Measurements from ENCODE around the gene TMEM87A.
"Not testable (repeated sequence)": the region's sequence is repeated elsewhere in the genome, so short reads cannot be mapped to it uniquely, and the experiment has no call there.

The TMEM87A gene

DNA sequence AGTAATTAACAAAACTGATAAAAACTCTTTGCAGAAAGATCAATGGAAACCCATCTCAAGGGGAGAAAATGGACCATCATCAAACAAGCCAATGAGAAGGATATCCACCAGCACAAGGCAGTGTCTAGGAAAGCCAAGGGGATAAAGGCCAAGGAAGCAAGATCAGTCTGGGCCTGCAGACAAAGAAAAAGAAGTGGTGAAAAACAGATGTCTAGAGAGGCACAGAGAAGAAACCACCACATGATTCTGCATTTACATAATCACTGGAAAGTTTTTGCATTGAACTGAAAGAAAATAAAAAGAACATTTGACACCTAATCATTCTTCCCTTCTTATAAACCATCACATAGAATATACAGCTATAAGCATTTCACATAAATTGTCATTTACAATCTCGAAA, 42.1 kb downstream of the TMEM87A start:
- DNase-seq (ENCODE audit: extremely low spot score), result no peak
- CTCF ChIA-PET, result interaction anchor here (1.0 kb wide), 1 partner anchor 9 kb away, joined by 3 read pairs; no protein-coding TSS in a partner anchor
- no peak for TF ChIP-seq CTCF (IDR thresholded peaks at IDR 0.05; ENCODE audit: control extremely low read depth, extremely low read depth, low read depth, missing control alignments)
- POLR2A ChIA-PET, result no interaction called here

DNA sequence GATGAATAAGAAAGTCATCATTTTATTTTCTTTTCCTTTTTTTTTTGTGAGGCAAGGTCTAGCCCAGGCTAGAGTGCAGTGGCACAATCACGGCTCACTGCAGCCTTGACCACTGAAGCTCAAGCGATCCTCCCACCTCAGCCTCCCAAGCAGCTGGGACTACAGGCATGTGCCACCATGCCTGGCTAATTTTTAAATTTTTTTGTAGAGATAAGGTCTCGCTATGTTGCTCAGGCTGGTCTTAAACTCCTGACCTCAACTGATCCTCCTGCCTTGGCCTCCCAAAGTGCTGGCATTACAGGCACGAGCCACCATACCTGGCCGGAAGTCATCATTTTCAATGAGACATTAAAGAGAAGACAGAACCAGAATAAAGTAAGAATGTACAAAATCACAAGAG, 44.3 kb downstream of the TMEM87A start:
- CTCF ChIA-PET, result interaction anchor here (0.8 to 2.0 kb wide), 4 partner anchors 9 to 44 kb away, joined by 3 to 7 read pairs (median 3); partner anchors contain the start of genes GANC and TMEM87A
- POLR2A ChIA-PET, result interaction anchor here (0.6 kb wide), 1 partner anchor 751 kb away, joined by 3 read pairs; no protein-coding TSS in a partner anchor
- not testable (repeated sequence) for DNase-seq (ENCODE audit: extremely low spot score)

DNA sequence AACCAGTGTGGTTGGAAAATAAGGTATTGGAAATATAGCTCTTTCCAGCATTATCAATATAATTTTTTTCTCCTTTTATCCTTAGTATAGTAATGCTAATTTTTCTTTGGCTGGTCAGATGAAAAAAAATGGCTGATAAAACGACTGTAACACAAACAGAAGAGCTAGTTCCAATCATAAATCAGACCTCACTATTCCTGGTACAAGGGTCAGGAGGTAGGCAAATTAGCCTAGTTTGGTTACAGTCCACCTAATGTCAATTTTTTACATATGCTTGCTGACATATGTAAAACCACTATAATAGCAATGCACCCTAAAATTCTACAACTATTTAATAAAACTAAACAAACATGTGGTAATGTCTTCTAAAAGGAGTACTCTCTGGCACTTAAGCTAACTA, 45.2 kb downstream of the TMEM87A start:
- ChIA-PET POLR2A (interaction anchor here (0.6 kb wide), 1 partner anchor 750 kb away, joined by 3 read pairs; no protein-coding TSS in a partner anchor), CTCF (interaction anchor here (0.9 to 2.0 kb wide), 4 partner anchors 8 to 33 kb away, joined by 3 to 7 read pairs (median 3); no protein-coding TSS in a partner anchor)
- no peak for TF ChIP-seq CTCF (IDR thresholded peaks at IDR 0.05; ENCODE audit: control extremely low read depth, extremely low read depth, low read depth, missing control alignments)
- DNase-seq (ENCODE audit: extremely low spot score), result no peak

GRCh38 chr15:42226648-42227047, 46.6 kb downstream of the TMEM87A start:
- no peak for DNase-seq (ENCODE audit: extremely low spot score)
- CTCF ChIA-PET, result no interaction called here
- no peak for TF ChIP-seq CTCF (IDR thresholded peaks at IDR 0.05; ENCODE audit: control extremely low read depth, extremely low read depth, low read depth, missing control alignments)
- POLR2A ChIA-PET, result no interaction called here

- ChIA-PET POLR2A (no interaction called here), CTCF (interaction anchor here (1.1 to 1.4 kb wide), 2 partner anchors 9 kb away, joined by 4 to 7 read pairs; no protein-coding TSS in a partner anchor)
- no peak for TF ChIP-seq CTCF (IDR thresholded peaks at IDR 0.05; ENCODE audit: control extremely low read depth, extremely low read depth, low read depth, missing control alignments)
- DNase-seq (ENCODE audit: extremely low spot score), result no peak
Measured at GRCh38 chr15:42220216-42220615, 53.0 kb downstream of the TMEM87A start.

DNA sequence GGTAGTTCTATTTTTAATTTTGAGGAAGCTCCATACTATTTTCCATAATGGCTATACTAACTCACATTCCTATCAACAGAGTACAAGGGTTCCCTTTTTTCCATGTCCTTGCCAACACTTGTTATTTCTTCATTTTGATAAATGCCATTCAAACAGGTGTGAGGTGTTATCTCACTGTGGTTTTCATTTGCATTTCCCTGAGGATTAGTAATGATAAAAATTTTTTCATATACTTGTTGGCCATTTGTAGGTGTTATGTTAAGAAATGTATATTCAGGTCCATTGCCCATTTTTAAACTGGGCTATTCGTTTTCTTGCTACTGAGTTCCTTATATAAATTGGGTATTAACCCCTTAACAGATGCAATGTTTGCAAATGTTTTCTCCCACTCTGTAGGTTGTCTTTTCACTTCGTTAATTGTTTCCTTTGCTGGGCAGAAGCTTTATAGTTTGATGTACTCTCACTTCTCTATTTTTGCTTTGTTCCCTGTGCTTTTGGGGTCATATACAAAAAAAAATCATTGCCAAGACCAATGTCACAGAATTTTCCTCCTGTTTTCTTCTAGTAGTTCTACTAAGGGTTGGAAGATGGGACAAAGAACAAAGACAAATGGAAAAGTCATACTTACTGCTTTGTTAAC, 54.2 kb downstream of the TMEM87A start:
- no peak for TF ChIP-seq CTCF (IDR thresholded peaks at IDR 0.05; ENCODE audit: control extremely low read depth, extremely low read depth, low read depth, missing control alignments)
- no peak for DNase-seq (ENCODE audit: extremely low spot score)
- CTCF ChIA-PET, result interaction anchor here (1.1 to 1.4 kb wide), 2 partner anchors 8 to 10 kb away, joined by 4 to 7 read pairs; no protein-coding TSS in a partner anchor
- POLR2A ChIA-PET, result no interaction called here

DNA sequence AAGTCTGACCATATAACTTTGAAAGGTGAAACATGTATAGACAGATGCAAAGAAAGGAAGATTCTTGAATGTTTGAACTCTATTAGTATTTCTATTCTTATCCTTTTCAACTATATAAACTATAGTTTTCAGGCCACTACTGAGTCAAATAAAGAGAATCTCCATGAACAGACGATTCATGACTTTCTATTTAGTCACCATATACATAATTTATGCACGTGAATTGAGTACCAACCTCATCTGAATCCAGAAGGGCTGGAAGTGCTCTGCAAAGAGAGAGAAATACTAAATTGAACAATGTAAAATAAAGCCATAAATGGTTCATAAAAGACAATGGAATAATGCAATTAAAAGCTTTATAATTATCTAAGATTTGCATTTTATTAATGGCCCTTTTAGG, 55.7 kb downstream of the TMEM87A start:
- CTCF ChIA-PET, result no interaction called here
- DNase-seq (ENCODE audit: extremely low spot score), result no peak
- TF ChIP-seq CTCF (IDR thresholded peaks at IDR 0.05; ENCODE audit: control extremely low read depth, extremely low read depth, low read depth, missing control alignments), result no peak
- POLR2A ChIA-PET, result no interaction called here

All from GM10248 (cell line).